ENCODE measurements around the gene TAF1L. TPM values are rescaled to one million over a fixed set of nuclear protein-coding genes. Genes with fewer than 3 reads are reported as not detected.

The TAF1L gene
- 0.31 TPM for total RNA-seq

GRCh38 chr9:32635362-32635761, at the start of gene TAF1L:
TAF1L (minus strand) TSS chr9:32635669; CDS start chr9:32635579, 90 bp downstream.

Other genes starting within 250 kb of the TAF1L start
- 8.5 TPM for gene RIGI, start 109.5 kb downstream of the TAF1L start, total RNA-seq
- gene SMIM27, start 83.3 kb downstream of the TAF1L start, total RNA-seq = 4.7 TPM
- 36.3 TPM for gene TOPORS, start 83.1 kb downstream of the TAF1L start, total RNA-seq
- 21.3 TPM for gene NDUFB6, start 62.5 kb downstream of the TAF1L start, total RNA-seq
- gene TMEM215, start 147.9 kb upstream of the TAF1L start, total RNA-seq = 0.31 TPM